GM23338 (cell line): ENCODE measurements around the gene CASK. TPM values are rescaled to one million over a fixed set of nuclear protein-coding genes. Genes with fewer than 3 reads are reported as not detected.
A peak's percentile ranks its signal among the peaks of the same experiment; 100 is the strongest.

Experiments used
- ATAC-seq: fragments of 200-7000 bp; cut with Tn5 transposase; 3 replicates; pipeline ENCODE4 v1.9.1; 2020
- DNase-seq: peaks from one replicate; pipeline ENCODE4 v3.0.0-alpha.2; 2015; ENCODE audit warnings: low spot score
- H2AFZ ChIP-seq: fragments of 200-600 bp; sonication (generic); 2 replicates; pipeline ENCODE4 v1.8.0; 2016; ENCODE audit warnings: antibody characterized with exemption, mild to moderate bottlenecking, moderate library complexity
- H3F3A ChIP-seq: fragments of 200-600 bp; sonication (generic); replicated peaks from 2 replicates; pipeline ENCODE4 v1.8.0; 2017; ENCODE audit warnings: antibody characterized with exemption, mixed run types, low read depth
- H3K27ac ChIP-seq: fragments of 200-600 bp; sonication (generic); 2 replicates; pipeline ENCODE4 v1.6.1; 2016; ENCODE audit warnings: low read depth
- H3K27me3 ChIP-seq: fragments of 200-600 bp; sonication (generic); 2 replicates; pipeline ENCODE4 v1.8.0; 2016; ENCODE audit warnings: mild to moderate bottlenecking, mixed run types, moderate library complexity; ENCODE audit not compliant: insufficient read depth
- H3K36me3 ChIP-seq: fragments of 200-600 bp; sonication (generic); 2 replicates; pipeline ENCODE4 v1.8.0; 2016; ENCODE audit warnings: mild to moderate bottlenecking; ENCODE audit not compliant: insufficient read depth
- H3K4me1 ChIP-seq: fragments of 200-600 bp; sonication (generic); 2 replicates; pipeline ENCODE4 v1.8.0; 2016; ENCODE audit warnings: mild to moderate bottlenecking, moderate library complexity; ENCODE audit not compliant: insufficient read depth
- H3K4me2 ChIP-seq: fragments of 200-600 bp; sonication (generic); 2 replicates; pipeline ENCODE4 v1.7.1; 2017; ENCODE audit warnings: mixed run types
- H3K4me3 ChIP-seq: fragments of 200-600 bp; sonication (generic); 2 replicates; pipeline ENCODE4 v1.6.1; 2016; ENCODE audit warnings: mixed run types
- H3K79me2 ChIP-seq: fragments of 200-600 bp; sonication (generic); replicated peaks from 2 replicates; pipeline ENCODE4 v1.8.0; 2017; ENCODE audit warnings: mild to moderate bottlenecking; ENCODE audit not compliant: insufficient read depth
- H3K9me2 ChIP-seq: fragments of 200-600 bp; sonication (generic); 2 replicates; pipeline ENCODE4 v1.8.0; 2017; ENCODE audit not compliant: insufficient read depth
- H4K20me1 ChIP-seq: fragments of 200-600 bp; sonication (generic); replicated peaks from 2 replicates; pipeline ENCODE4 v1.8.0; 2017; ENCODE audit warnings: mild to moderate bottlenecking; ENCODE audit not compliant: insufficient read depth
- H3K27ac Mint-ChIP-seq: 2 replicates; pipeline ENCODE4 v1.8.0; 2020; ENCODE audit warnings: inconsistent platforms, mild to moderate bottlenecking, moderate library complexity, mixed read lengths
- H3K27me3 Mint-ChIP-seq: 3 replicates; pipeline ENCODE4 v1.8.0; 2022; ENCODE audit warnings: low read depth, mild to moderate bottlenecking, moderate library complexity, mixed read lengths, inconsistent platforms; ENCODE audit not compliant: insufficient read depth, poor library complexity
- H3K36me3 Mint-ChIP-seq: 3 replicates; pipeline ENCODE4 v1.8.0; 2021; ENCODE audit warnings: low read depth, mild to moderate bottlenecking, inconsistent platforms, moderate library complexity, mixed read lengths
- H3K4me1 Mint-ChIP-seq: 3 replicates; pipeline ENCODE4 v1.8.0; 2020; ENCODE audit warnings: mild to moderate bottlenecking, inconsistent platforms, mixed read lengths
- H3K4me3 Mint-ChIP-seq: 3 replicates; pipeline ENCODE4 v1.8.0; 2021; ENCODE audit warnings: moderate library complexity, mild to moderate bottlenecking, inconsistent platforms, mixed read lengths
- H3K9me3 Mint-ChIP-seq: 3 replicates; pipeline ENCODE4 v1.8.0; 2020; ENCODE audit warnings: moderate library complexity, mild to moderate bottlenecking, inconsistent platforms, mixed read lengths
- CREB1 ChIP-seq: fragments of 250-450 bp; sonication (Bioruptor Pico); IDR thresholded peaks from 2 replicates; pipeline ENCODE4 v1.5.0; 2020; ENCODE audit warnings: low read depth, mild to moderate bottlenecking, moderate library complexity
- EZH2 ChIP-seq: fragments of 200-600 bp; sonication (generic); IDR thresholded peaks from one replicate; pipeline ENCODE4 v1.8.0; 2017; ENCODE audit warnings: antibody characterized with exemption, mild to moderate bottlenecking, low read depth; ENCODE audit not compliant: unreplicated experiment
- EZH2phosphoT487 ChIP-seq: fragments of 200-600 bp; sonication (generic); IDR thresholded peaks from one replicate; pipeline ENCODE4 v1.8.1; 2018; ENCODE audit warnings: antibody characterized with exemption; ENCODE audit not compliant: unreplicated experiment
- JUNB ChIP-seq: IDR thresholded peaks from one replicate; pipeline ENCODE4 v1.6.1; 2016; ENCODE audit warnings: antibody characterized with exemption; ENCODE audit not compliant: unreplicated experiment
- NANOG ChIP-seq: IDR thresholded peaks from 2 replicates; pipeline ENCODE4 v1.6.1; 2016; ENCODE audit warnings: antibody characterized with exemption, borderline replicate concordance
- POLR2AphosphoS5 ChIP-seq: IDR thresholded peaks from 2 replicates; pipeline ENCODE4 v1.6.1; 2016; ENCODE audit warnings: antibody characterized with exemption, low read depth
- STAT1 ChIP-seq: IDR thresholded peaks from one replicate; pipeline ENCODE4 v1.6.1; 2016; ENCODE audit warnings: antibody characterized with exemption; ENCODE audit not compliant: unreplicated experiment
- ZNF114 ChIP-seq: fragments of 250-450 bp; sonication (Bioruptor Pico); IDR thresholded peaks from 2 replicates; pipeline ENCODE4 v1.5.0; 2020; ENCODE audit warnings: mild to moderate bottlenecking, moderate library complexity
- polyA plus RNA-seq: library from polyadenylated mRNA; unstranded; fragments of >200 nt; fragmentation: Nextera tagmentation; extraction: Ambion mirVana; gene quantifications from 2 replicates; pipeline ENCODE4 v1.2.1, GENCODE V29; 2016
- total RNA-seq: library from RNA; depleted of rRNA; stranded (reverse); fragments of >200 nt; shearing (Covaris generic); gene quantifications from 2 replicates; pipeline ENCODE4 v1.2.3, GENCODE V29; 2014
- TF ChIP-seq, protein P1 (sequence below): fragments of 250-450 bp; sonication (Bioruptor Pico); IDR thresholded peaks from 2 replicates; pipeline ENCODE4 v1.5.0; 2020; ENCODE audit warnings: mild to moderate bottlenecking, moderate library complexity
- TF ChIP-seq, protein P2 (sequence below), 2 experiments: fragments of 200-600 bp in 1 of 2; sonication (generic) in 1 of 2; conservative IDR thresholded peaks; 2 replicates each; pipeline versions ENCODE4 v1.5.1 to v1.6.1; 2016 to 2017; ENCODE audit warnings: antibody characterized with exemption in 2 of 2, low read depth in 2 of 2, mild to moderate bottlenecking in 2 of 2, moderate library complexity in 1 of 2

The CASK gene
- total and polyA plus RNA-seq, 2 experiments from 2014 or later = 15.3 to 44.4 TPM

DNA sequence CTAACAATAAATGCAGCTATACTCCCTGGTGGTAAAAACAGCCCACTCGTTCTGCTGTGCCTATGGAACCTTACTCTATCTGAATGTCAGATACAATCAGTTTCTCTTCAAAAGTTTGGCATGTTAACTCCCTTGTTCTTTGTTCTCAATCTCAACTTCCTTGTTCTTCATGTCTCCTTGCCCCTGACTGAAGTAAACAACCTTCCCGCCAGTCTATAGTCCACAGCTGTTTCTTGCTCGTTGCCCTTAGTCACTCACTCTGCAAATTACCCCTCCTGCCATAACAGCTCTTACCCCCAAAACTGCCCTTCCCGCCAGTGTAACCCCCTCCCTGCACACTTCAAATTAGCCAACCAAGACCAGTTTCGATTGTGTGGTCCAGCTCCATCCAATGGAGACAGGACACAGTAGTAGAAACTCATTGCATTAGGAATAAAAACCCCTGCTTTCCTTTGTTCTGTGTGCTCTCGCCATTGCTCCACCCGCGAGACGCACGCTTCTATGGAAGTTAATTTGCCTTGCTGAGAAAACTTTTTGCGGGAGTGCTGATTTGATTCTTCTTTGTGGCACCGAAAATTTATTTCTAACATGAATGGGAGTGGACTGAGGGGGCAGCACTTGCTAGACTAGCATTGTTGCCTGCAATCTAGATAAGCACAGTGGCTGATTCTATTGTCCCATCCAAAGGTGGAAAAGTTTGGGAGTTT, 206.4 kb downstream of the CASK start:
- Histone ChIP-seq H3K27me3 (no peaks in the 10 kb centered on the region), H2AFZ (no peak overlapping the region), H4K20me1 (no peaks in the 10 kb centered on the region), H3K36me3 (no peaks in the 10 kb centered on the region), H3K4me2 (no peak overlapping the region), H3K27ac (no peak overlapping the region), H3K9me2 (no peaks in the 10 kb centered on the region), H3K79me2 (no peaks in the 10 kb centered on the region), H3K4me1 (no peaks in the 10 kb centered on the region; the same call in 1 of the 2 replicates), H3F3A (no peaks in the 10 kb centered on the region), H3K4me3 (no peak overlapping the region)
- ATAC-seq (no peak), DNase-seq (peak; percentile 6)
- peak overlapping the region; percentile 62; the same call in 1 of the 2 replicates for H3K27ac Mint-ChIP-seq
- H3K4me3 Mint-ChIP-seq = no peak overlapping the region
- H3K9me3 Mint-ChIP-seq = peaks cover 34% of the 10 kb centered on the region
- TF ChIP-seq EZH2phosphoT487 (no peak), ZNF114 (CRISPR knock-in tag) (no peak), STAT1 (no peak), CREB1 (CRISPR knock-in tag) (no peak), POLR2AphosphoS5 (no peak)
- peaks cover 4% of the 10 kb centered on the region for H3K27me3 Mint-ChIP-seq
- H3K36me3 Mint-ChIP-seq = peaks cover 49% of the 10 kb centered on the region
- H3K4me1 Mint-ChIP-seq = peaks cover 15% of the 10 kb centered on the region

DNA sequence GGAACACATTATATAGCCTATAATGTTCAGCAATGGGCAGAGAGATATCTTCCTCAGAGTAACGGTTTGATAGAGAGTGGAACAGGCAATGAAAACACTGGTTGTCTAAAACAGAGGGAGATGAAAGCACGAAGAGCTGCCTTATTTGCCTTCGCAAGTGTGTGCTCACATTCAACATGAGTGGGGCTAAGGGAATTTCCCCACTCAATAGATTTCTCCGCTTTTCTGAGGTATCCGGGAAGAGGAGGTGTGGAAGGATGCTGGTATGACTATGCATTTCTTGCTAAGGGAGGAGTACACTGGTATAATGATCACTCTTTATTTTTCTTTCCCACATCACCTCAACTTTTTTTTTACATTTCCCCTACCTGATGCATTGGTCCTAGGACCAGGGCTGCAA, 207.1 kb downstream of the CASK start:
- Histone ChIP-seq H3K4me2 (no peak overlapping the region), H3K4me1 (peaks cover 1% of the 10 kb centered on the region), H3K27me3 (no peaks in the 10 kb centered on the region), H3K36me3 (no peaks in the 10 kb centered on the region), H3K9me2 (no peaks in the 10 kb centered on the region), H2AFZ (no peak overlapping the region), H3F3A (no peaks in the 10 kb centered on the region), H3K79me2 (no peaks in the 10 kb centered on the region), H4K20me1 (no peaks in the 10 kb centered on the region), H3K4me3 (no peak overlapping the region), H3K27ac (no peak overlapping the region)
- Mint-ChIP-seq H3K36me3 (peaks cover 45% of the 10 kb centered on the region), H3K9me3 (peaks cover 34% of the 10 kb centered on the region), H3K4me1 (peaks cover 22% of the 10 kb centered on the region), H3K27ac (no peak overlapping the region), H3K27me3 (peaks cover 4% of the 10 kb centered on the region), H3K4me3 (no peak overlapping the region)
- DNase-seq = no peak
- no peak for ATAC-seq
- no peak for TF ChIP-seq EZH2
- TF ChIP-seq POLR2AphosphoS5 = no peak
- no peak for TF ChIP-seq JUNB
- no peak for TF ChIP-seq ZNF114 (CRISPR knock-in tag)
- TF ChIP-seq, protein P1, sequence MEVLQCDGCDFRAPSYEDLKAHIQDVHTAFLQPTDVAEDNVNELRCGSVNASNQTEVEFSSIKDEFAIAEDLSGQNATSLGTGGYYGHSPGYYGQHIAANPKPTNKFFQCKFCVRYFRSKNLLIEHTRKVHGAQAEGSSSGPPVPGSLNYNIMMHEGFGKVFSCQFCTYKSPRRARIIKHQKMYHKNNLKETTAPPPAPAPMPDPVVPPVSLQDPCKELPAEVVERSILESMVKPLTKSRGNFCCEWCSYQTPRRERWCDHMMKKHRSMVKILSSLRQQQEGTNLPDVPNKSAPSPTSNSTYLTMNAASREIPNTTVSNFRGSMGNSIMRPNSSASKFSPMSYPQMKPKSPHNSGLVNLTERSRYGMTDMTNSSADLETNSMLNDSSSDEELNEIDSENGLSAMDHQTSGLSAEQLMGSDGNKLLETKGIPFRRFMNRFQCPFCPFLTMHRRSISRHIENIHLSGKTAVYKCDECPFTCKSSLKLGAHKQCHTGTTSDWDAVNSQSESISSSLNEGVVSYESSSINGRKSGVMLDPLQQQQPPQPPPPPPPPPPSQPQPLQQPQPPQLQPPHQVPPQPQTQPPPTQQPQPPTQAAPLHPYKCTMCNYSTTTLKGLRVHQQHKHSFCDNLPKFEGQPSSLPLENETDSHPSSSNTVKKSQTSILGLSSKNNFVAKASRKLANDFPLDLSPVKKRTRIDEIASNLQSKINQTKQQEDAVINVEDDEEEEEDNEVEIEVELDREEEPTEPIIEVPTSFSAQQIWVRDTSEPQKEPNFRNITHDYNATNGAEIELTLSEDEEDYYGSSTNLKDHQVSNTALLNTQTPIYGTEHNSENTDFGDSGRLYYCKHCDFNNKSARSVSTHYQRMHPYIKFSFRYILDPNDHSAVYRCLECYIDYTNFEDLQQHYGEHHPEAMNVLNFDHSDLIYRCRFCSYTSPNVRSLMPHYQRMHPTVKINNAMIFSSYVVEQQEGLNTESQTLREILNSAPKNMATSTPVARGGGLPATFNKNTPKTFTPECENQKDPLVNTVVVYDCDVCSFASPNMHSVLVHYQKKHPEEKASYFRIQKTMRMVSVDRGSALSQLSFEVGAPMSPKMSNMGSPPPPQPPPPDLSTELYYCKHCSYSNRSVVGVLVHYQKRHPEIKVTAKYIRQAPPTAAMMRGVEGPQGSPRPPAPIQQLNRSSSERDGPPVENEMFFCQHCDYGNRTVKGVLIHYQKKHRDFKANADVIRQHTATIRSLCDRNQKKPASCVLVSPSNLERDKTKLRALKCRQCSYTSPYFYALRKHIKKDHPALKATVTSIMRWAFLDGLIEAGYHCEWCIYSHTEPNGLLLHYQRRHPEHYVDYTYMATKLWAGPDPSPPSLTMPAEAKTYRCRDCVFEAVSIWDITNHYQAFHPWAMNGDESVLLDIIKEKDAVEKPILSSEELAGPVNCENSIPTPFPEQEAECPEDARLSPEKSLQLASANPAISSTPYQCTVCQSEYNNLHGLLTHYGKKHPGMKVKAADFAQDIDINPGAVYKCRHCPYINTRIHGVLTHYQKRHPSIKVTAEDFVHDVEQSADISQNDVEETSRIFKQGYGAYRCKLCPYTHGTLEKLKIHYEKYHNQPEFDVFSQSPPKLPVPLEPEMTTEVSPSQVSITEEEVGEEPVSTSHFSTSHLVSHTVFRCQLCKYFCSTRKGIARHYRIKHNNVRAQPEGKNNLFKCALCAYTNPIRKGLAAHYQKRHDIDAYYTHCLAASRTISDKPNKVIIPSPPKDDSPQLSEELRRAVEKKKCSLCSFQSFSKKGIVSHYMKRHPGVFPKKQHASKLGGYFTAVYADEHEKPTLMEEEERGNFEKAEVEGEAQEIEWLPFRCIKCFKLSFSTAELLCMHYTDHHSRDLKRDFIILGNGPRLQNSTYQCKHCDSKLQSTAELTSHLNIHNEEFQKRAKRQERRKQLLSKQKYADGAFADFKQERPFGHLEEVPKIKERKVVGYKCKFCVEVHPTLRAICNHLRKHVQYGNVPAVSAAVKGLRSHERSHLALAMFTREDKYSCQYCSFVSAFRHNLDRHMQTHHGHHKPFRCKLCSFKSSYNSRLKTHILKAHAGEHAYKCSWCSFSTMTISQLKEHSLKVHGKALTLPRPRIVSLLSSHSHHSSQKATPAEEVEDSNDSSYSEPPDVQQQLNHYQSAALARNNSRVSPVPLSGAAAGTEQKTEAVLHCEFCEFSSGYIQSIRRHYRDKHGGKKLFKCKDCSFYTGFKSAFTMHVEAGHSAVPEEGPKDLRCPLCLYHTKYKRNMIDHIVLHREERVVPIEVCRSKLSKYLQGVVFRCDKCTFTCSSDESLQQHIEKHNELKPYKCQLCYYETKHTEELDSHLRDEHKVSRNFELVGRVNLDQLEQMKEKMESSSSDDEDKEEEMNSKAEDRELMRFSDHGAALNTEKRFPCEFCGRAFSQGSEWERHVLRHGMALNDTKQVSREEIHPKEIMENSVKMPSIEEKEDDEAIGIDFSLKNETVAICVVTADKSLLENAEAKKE (CRISPR knock-in tag) = no peak
- no peak for TF ChIP-seq NANOG
- no peak for TF ChIP-seq EZH2phosphoT487
- TF ChIP-seq CREB1 (CRISPR knock-in tag) = no peak
- no peak for TF ChIP-seq STAT1
- TF ChIP-seq, protein P2, sequence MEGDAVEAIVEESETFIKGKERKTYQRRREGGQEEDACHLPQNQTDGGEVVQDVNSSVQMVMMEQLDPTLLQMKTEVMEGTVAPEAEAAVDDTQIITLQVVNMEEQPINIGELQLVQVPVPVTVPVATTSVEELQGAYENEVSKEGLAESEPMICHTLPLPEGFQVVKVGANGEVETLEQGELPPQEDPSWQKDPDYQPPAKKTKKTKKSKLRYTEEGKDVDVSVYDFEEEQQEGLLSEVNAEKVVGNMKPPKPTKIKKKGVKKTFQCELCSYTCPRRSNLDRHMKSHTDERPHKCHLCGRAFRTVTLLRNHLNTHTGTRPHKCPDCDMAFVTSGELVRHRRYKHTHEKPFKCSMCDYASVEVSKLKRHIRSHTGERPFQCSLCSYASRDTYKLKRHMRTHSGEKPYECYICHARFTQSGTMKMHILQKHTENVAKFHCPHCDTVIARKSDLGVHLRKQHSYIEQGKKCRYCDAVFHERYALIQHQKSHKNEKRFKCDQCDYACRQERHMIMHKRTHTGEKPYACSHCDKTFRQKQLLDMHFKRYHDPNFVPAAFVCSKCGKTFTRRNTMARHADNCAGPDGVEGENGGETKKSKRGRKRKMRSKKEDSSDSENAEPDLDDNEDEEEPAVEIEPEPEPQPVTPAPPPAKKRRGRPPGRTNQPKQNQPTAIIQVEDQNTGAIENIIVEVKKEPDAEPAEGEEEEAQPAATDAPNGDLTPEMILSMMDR (conservative IDR thresholded peaks at IDR 0.05; ENCODE audit: low read depth in 2 of 2) = no peak
